ENCODE data around the gene COLGALT1.
"Not testable (repeated sequence)": the region's sequence is repeated elsewhere in the genome, so short reads cannot be mapped to it uniquely, and the experiment has no call there.

The COLGALT1 gene

DNA sequence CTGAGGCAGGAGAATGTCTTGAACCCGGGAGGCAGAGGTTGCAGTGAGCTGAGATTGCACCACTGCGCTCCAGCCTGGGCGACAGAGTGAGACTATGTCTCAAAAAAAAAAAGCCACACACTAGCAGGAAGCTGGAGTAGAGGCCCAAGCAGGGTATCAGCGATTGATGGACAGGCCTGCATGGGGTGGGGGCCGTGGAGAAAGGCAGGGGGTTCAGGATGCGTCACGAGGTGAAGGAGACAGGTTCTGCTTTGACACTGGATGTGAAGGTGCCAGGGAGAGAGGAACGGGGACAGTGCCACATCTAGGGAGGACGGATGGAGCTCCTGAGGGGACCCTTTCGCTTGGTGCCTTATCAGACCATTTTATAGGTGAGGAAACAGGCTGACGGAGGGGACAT is 7.1 kb downstream of the COLGALT1 start:
- no peak for DNase-seq

DNA sequence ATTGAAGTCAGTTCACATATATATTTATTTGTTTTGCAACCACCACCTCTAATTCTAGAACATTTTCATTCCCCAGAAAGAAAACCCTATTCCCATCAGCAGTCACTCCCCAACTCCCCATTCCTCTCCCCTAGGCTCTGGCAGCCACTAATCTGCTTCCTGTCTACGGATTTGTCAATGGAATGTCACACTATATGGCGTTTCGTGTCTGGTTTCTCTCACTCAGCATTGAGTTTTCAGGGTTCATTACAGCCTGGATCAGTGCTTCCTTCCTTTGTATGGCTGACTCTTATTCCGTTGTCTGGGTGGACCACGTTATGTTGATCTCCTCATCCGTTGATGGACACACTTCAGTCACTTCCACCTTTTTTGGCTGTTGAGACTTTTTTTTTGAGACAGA is 9.3 kb downstream of the COLGALT1 start:
- DNase-seq, result no peak

DNA sequence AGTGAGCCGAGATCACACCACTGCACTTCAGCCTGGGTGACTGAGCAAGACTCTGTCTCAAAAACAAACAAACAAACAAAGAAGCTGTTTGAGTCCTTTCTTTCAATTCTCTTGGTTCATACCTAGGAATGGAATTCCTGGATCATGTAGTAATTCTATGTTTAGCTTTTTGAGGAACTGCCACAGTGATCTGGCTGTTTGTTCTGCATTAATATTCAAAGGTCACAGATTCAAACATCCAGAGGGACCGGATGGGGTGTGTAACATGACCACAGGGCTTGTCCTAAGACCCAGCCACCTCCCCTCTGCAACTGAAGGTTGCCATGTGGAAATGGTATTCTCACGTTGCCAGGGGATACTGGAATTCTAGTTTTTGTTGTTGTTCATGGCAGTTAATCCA is 10.2 kb downstream of the COLGALT1 start:
- no peak for DNase-seq

DNA sequence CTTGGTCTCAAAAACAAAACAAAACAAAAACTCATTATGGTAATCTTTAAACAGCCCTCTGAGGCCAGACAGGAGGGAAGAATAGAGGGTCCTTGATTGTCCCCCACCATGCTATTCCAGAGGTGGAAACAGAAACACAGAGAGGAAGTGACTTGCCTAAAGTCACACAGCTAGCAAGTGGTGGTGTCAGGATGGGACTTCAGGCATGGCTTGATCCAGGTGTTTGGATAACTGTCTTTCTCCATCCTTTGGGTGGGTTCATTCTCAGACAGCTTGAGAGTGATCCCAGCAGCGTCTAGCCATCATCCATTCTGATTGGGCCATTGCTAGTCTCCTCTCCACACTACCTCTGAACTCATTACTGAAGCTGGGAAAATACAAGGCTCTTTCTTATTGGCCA is 12.5 kb downstream of the COLGALT1 start:
- DNase-seq, result no peak

DNA sequence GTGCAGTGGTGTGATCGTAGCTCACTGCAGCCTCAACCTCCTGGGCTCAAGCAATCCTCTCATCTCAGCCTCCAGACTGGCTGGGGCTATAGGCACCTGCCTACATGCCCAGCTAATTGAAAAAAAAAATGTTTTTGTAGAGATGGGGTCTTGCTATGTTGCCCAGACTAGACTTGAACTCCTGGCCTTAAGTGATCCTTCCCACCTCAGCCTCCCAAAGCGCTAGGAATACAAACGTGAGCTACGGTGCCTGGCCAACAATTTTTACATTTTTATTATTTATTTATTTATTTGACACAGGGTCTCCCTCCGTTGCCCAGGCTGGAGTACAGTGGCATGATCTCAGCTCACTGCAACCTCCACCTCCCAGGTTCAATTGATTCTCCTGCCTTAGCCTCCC is 14.8 kb downstream of the COLGALT1 start:
- DNase-seq, result not testable (repeated sequence)

DNA sequence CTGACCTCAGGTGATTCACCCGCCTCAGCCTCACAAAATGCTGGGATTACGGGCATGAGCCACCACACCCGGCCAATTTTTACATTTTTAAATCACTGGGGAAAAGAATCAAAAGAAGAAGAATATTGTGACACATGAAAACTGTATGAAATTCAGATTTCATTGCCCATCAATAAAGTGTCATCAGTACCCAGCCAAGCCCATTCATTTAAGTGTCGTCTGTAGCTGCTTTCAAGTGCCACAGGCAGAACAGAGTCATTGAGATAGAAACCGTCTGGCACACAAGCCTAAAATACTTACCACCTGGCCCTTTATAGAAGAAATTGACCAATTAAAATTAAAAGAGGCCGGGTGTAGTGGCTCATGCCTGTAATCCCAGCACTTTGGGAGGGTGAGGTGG is 15.3 kb downstream of the COLGALT1 start:
- no peak for DNase-seq

DNA sequence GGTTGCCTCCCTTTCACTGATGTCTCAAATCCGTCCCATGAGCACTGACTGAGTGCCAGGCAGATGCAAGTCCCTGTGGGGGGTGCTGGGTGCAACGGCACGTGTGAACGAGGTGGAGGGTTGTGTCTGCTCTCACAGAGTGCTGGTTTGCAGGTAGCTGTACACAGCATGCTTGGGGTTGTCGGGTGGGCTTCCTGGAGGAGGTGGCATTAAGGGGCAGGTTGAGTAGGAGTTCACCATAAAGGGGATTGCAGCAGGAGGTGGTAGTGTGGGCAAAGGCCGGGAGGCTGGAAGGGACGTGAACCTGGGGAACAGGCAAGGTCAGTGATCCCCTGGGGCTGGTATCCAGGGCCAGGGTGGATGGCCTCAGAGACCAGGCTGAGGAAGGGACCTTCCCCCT is 17.2 kb downstream of the COLGALT1 start:
- DNase-seq, result no peak

DNA sequence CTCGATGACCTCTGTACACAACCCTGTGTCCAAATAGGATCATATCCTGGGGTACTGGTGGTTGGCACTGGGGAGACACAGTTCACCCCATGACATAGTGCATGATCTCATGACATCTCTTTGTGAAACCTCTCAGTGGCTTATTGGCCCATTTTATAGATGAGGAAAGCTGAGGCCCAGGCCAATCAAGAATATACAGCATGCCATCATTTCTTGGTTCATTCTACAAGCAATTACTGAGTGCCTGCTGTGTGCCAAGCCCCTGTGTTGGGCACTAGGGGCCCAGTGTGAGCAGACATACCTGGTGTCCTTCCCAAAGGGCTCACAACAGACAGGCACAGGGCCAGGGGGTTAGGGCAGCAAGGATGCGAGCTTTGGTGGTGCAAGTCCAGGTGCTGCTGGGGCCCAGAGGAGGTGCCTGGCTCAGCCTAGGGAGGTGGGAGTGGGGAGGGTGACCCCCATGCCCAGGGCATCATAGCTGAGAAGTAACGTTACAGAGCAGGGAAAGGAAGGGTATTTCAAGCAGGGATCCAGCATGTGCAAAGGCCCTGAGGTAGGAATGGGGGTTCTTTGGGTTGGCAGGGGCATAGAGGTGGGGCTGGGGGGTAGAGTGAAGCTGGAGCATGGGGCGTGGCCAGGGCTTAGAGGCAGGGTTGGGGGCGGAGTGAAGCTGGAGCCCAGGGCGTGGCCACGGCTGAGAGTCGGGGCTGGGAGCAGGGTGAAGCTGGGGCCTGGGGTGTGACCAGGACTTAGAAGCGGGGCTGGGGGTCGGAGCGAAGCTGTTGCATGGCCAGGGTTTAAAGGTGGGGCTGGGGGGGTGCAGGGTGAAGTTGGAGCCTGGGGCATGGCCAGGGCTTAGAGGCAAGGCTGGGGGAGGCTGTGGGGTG is 20.7 kb downstream of the COLGALT1 start:
- DNase-seq, result no peak

DNA sequence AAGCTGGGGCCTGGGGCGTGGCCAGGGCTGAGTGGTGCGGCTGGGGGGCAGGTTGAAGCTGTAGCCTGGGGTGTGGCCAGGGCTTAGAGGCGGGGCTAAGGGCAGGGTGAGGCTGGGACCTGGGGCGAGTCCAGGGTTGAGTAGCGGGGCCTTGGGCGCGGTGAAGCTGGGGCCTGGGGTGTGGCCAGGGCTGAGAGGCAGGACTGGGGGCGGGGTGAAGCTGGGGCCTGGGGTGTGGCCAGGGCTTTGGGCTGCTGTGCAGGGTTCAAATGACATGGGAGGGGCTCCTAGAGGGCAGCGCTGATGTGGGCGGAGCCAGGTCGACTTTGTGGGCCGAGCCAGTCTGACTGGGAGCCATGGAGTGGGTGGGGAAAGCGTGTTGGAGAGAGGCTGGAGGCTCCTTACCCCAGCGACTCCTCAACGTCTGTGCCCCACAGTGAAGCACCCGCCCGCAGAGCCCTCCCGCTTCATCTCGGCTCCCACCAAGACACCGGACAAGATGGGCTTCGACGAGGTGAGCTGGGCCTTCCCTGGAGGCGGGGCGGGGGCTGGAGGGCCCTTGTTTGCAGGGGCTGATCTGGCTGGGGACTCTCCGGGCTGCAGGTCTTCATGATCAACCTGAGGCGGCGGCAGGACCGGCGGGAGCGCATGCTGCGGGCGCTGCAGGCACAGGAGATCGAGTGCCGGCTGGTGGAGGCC is 21.5 kb downstream of the COLGALT1 start:
- peak in 1 of 2 donors; percentile 21 for DNase-seq

DNA sequence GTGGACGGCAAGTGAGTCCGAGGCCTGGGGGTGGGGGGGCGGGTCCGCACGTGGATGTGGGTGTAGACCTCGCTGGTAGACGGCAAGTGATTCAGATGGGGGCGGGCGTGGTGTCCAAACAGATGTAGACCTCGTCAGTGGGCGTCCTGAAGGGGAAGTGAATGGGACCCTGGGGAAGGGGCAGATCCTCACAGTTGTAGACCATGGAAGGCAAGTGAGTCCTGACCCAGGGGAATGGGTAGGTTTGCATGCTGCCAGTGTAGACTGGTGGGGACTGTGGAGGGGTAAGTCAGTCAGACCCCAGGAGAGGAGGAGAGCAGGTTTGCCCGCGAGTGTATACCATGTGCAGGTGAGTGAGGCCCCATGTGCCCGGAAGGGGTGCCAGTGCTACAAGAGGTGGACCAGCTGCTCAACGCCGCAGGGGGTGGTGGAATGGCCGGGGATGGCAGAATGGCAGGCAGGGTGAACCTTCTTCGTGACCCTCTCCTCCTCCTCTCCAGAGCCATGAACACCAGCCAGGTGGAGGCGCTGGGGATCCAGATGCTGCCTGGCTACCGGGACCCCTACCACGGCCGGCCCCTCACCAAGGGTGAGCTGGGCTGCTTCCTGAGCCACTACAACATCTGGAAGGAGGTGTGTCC is 22.1 kb downstream of the COLGALT1 start:
- DNase-seq, result no peak

DNA sequence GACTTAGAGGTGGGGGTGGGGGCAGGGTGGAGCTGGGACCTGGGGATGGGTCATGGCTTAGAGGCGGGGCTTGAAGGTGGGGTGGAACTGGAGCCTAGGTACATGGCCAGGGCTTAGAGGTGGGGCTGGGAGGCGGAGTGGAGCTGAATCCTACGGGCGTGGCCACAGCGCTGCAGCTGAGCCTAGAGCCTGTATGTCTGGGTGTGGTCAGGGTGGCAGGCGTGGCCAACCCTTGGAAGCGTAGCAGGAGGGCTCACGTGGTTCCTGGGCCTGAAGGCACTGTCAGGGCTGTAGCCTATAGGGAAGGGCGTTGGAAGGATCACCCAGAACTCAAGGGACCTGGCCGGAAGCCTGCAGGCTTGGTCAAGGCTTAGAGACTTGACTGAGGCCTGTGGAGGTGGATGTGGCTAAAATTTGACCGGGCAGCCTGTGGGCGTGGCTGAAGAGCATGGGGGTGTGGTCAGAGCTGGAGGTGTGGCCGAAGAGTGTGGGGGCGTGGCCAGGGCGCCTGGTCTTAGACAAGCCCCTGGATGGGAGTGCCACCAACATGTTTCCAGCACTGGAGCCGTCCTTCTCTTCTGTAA is 24.3 kb downstream of the COLGALT1 start:
- DNase-seq, result peak; percentile 22 to 48

DNA sequence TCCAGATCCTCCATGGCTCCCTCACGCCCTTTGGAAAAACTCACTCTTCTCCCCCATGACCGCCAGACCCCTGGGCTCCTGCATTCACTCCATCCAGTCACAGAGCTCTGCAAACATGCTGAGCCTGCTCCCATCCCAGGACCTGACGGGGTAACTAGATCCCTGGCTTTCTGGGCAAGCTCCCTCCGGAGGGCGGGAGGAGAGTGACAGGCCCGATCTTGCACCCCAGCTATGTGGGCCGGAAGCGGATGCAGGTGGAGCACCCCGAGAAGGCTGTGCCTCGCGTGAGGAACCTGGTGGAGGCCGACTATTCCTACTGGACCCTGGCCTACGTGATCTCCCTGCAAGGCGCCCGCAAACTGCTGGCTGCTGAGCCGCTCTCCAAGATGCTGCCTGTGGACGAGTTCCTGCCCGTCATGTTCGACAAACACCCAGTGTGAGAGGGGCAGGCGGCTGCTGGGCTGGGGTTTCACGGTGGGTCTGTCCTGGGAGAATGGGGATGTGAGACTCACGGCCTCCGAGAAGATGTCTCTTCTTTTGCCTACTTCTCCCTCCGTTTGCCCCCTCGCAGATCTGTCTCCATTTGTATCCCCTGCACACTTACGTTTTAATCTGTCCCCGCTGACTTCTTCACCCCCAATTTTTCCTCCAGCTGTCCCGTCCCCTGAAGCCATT is 25.2 kb downstream of the COLGALT1 start:
- DNase-seq, result no peak

DNA sequence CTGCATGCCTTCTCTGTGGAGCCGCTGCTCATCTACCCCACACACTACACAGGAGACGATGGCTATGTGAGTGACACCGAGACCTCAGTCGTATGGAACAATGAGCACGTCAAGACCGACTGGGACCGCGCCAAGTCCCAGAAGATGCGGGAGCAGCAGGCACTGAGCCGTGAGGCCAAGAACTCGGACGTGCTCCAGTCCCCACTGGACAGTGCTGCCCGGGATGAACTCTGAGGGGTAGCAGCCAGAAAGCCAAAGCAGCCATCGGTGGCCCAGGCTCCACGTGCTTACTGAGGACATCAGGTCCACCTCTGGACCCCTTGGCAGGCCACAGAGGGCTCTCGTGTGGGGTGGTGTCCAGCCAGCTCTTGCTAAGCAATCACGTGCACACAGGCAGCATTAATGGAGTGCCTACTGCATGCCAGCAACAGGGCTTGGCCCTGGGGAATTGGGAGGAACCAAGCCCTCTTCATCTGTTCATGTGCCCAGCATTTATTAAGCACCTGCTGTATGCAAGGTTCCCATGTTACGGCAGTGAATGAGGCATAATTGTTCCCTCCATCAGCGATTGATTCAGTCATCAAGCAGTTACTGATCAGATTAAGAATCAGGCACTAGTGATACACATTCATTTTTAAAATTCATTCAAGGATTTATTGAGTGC is 25.9 kb downstream of the COLGALT1 start:
- DNase-seq, result no peak

DNA sequence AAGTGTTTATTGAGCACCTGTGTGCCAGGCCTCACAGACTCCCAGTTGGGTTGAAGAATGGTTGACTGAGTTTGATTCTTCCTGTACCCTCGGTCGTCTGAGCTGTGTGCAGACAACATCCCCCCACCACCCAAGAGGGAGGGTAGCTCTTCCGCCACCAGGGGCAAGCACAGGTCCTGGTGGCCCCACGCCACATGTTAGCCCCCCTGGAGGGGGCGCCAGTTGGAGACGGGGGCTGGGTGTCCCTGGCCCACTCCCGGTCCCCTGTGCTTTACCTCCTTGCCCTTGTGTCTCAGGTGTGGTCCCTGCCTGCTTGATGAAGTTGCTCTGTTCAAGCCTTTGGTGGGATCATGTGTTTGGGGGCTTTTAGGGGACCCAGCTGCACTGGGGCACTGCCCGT is 27.2 kb downstream of the COLGALT1 start:
- DNase-seq, result no peak

DNA sequence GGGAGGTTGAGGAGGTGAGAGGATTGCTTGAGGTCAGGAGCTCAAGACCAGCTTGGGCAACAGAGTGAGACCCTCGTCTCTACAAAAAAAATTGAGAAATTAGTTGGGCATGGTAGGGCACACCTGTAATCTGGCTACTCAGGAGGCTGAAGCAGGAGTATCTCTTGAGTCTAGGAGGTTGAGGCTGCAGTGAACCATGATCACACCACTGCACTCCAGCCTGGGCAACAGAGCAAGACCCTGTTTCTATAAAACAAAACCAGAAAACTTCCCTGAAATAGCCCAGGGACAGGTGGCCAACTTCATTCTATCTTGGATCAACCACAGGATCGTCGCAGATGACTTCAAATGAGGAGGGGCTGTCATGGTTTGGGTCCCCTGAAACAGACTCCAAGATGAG is 28.7 kb downstream of the COLGALT1 start:
- DNase-seq, result no peak

DNA sequence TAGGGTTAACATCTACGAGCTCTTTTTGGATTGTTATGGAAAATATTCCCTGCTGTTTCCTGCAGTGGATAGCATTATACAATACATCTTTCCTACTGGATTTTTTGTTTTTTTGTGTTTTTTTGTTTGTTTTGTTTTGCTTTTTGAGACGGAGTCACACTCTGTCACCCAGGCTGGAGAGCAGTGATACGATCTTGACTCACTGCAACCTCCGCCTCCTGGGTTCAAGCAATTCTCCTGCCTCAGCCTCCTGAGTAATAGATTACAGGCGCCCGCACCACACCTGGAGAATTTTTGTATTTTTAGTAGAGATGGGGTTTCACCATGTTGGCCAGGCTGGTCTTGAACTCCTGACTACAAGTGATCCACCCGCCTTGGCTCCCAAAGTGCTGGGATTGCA is 29.9 kb downstream of the COLGALT1 start:
- not testable (repeated sequence) for DNase-seq

DNA sequence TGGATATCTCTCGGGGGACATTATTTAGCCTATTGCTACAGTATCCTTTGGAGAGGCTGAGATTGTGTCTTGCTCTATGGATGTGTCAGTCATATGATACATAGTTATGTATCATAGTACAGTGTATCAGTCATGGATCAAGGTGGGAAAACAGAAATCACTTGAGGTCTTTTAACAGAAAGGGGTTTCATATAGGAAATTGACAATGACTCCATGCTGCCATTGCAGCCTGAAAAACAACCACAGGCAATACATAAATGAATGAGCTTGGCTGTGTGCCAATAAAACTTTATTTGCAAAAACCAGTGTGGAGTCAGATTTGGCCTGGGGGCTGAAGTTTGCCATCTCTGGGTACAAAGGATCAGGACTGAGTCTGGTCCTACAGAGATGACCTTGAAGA is 35.4 kb downstream of the COLGALT1 start:
- DNase-seq, result no peak

DNA sequence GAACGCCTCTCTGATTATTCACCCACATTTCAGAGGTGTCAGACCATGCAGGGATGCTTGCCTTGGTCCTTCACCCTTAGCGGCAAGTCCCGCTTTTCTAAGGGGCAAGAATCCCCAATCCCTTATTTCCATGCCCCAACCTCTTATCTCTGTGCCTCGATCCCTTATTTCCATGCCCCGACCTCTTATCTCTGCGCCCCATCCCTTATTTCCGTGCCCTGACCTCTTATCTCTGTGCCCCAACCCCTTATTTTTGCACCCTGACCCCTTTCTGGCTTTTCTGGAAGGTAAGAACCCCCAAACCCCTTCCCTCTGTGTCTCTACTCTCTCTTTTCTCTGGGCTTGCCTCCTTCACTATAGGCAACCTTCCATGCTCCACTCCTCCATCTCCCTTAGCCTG is 38.8 kb downstream of the COLGALT1 start:
- DNase-seq, result not testable (repeated sequence)

DNA sequence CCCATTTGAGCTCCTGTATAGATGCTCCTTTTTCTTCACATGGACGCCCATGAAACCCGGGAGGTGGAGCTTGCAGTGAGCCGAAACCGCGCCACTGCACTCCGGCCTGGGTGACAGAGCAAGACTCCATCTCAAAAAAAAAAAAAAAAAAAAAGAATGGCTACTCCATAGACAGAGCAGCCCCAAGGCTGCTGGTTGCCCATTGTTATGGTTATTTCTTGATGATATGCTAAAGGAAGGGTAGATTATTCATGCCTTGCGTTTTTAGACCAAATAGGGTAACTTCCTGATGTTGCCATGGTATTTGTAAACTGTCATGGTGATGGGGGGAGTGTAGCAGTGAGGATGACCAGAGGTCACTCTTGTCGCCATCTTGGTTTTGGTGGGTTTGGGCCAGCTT is 42.6 kb downstream of the COLGALT1 start:
- DNase-seq, result not testable (repeated sequence)

DNA sequence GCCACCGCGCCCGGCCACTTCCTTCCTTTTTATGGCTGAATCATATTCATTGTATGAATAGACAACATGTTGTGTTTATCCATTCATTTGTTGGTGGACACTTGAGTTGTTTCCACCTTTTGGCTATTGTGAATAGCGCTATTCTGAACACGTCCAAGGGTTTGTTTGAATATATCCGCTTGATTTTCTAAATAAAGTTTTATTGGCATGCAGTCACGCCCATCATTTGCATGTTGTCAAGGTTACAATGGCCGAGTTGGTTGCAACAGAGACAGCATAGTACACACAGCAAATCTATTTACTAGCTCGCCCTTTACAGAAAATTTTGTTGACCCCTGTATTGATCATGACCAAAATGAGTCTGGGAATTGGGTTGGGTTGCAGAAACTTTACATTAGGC is 43.5 kb downstream of the COLGALT1 start:
- no peak for DNase-seq

DNA sequence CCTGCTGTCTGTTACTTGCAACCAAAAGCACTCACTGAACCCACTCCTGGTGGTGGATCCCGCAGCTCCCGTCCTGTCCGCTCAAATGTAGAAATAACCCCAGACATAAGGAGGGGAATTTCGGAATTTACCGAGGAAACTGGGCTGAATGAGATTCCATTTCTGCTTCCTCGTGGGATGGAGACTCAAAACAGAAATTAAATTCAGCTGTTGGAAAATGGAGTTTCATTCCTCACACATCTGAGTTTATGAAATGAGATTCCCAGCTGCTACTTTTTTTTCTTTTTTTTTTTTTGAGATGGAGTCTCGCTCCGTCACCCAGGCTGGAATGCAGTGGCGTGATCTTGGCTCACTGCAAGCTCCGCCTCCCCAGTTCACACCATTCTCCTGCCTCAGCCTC is 44.3 kb downstream of the COLGALT1 start:
- DNase-seq, result no peak

DNA sequence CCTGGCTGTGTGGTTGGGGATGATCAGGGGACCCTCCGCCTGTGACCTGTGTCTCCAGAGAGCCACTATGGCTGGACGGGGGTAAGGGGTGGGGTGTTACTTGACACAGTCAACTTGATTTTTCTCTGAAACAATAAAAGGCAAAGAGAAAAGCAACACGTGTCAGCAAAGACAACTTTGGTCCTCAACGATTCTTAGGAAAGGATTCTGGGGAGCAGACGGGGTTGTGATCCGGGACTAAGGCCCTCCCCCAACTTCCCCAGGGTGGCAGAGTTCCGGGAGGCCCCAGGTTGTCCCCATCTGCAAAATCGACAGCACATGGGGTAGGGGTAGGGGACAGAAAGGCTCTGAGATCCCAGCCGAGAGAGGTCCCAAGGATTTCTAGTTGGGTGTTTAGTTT is 46.2 kb downstream of the COLGALT1 start:
- DNase-seq, result no peak

All from CD4-positive, alpha-beta T cell treated with Interleukin-4 for 1 hour (primary cell).